ENCODE data around the gene EFHB. TPM values are rescaled to one million over a fixed set of nuclear protein-coding genes. Genes with fewer than 3 reads are reported as not detected.

EFHB gene, protein sequence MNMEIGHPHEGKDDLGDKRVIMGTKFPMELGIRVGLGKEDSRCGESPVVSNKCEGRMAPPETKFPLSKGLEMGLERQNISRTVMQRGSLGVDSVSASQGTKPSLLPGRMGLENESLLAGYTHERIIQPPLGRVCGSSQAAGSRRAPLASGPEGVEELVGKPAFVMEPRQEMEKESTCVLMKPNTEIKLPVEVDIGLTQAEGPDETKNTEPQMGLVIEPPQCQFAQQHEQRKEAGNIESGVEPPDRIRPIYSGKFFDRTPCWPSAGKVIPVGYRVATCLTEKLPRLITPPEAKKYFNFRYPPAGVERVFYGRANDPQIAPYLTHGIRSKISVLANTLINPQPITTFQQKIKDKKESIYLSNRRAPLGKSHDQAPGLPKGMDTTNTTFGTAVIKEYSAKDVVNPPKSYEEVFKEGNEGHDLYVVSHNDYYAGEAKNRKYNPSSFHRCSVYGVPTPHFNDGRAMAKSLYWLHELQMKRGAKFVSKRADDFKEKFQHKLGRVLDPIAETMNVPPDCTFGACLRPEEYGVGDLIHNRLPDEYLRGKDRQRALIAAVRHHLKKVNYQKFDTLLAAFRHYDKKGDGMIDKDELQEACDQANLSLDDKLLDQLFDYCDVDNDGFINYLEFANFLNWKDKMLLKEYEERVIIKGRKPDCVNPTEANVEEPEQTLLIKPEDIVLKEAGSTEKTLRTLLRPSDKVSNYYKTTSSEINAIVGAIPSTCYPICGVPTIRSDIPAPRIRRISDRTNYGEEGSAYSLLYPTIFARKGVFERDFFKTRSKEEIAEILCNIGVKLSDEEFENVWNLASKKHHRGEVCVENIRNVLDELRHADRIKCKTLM
- 0.53 to 1.6 TPM (median 0.75 TPM) in 5 replicates for total RNA-seq (2022; extraction: Qiagen RNA extraction; ENCODE audit: low read depth)

DNA sequence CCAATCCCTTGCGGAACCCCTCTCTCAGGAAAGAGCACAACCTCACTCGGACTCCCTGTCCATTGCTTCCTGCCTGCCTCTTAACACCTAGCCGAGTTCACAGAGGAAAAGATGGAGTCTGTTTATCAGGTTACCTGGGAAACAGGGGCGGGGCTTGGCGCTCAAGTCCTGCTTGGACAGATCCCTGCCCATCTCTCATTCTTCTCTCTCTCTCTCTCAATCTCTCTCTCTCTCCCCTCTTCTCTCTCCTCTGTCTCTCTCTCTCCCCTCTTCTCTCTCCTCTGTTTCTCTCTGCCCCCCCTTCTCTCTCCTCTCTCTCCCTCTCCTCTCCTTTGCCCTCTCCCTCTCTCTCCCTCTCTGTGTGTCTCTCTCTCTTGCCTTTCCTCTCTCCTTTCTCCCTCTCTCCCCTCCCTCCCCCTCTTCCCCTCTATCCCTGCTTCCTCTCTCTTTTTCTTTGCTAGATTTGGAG, at the start of gene EFHB:
Gene EFHB, minus strand, starts transcription at position 120 of the 469 bp plus-strand sequence. CDS start 199 bp downstream, outside the sequence.

DNA sequence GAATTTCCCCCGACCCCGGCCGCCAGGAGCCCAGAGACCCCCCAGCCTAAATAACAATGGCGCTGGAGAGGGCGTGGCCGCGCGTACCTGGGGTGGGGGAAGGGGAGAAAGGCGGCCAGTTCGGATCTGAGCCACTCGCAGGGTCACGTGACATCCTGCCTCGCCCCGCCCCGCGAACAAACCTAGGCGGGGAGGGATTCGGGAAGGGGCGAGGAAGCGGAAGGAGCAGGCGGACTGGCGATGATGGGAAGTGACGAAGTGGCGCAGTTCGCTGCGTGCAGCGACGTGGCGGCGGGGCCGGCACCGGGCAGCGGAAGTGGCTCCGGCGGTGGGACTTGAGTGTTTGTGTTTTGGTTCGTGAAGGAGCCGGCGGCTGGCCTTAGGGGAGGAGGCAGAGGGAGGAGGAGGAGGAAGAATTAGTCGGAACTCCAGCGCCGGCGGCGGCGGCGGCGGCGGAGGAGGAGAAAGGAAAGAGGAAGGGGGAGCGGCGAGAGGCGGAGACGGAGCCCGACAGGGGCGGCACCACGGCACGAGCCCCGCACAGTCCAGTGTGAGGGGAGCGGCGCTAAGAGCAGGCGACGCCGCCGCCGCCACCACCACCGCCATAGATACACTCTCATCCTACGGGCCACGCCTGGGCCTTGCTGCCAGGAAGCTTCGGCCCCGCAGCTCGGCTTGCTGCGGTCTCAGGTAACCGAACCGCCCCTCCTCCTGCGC, 13.0 kb upstream of the EFHB start, which contains the start of gene RAB5A:
Gene RAB5A, plus strand, starts transcription at position 266 of the 717 bp plus-strand sequence. CDS start 3,802 bp downstream, outside the sequence.

Other genes starting within 250 kb of the EFHB start
- 35.0 to 88.7 TPM (median 45.7 TPM) in 5 replicates for gene RAB5A, start 12.9 kb upstream of the EFHB start, total RNA-seq (2022; extraction: Qiagen RNA extraction; ENCODE audit: low read depth)
- gene PP2D1, start 78.0 kb upstream of the EFHB start, total RNA-seq (2022; extraction: Qiagen RNA extraction; ENCODE audit: low read depth), result not detected in 5 replicates
- 6.3 to 7.0 TPM (median 6.5 TPM) in 5 replicates for gene KAT2B, start 106.2 kb upstream of the EFHB start, total RNA-seq (2022; extraction: Qiagen RNA extraction; ENCODE audit: low read depth)

Measured in A549 treated with ZK216348 at 1 μM for 4 hours (cell line).